Forelimb muscle (tissue), 1 donor: ENCODE data around the gene TENT5C. TPM values are rescaled to one million over a fixed set of nuclear protein-coding genes. Genes with fewer than 3 reads are reported as not detected.

Experiments used
- DNase-seq: peaks from one replicate; pipeline ENCODE4 v3.0.0-alpha.2; 2013; ENCODE audit warnings: low read depth
- polyA plus RNA-seq: library from polyadenylated mRNA; unstranded; fragments of 120-200 nt; gene quantifications from one replicate; pipeline ENCODE4 v1.2.1, GENCODE V29; 2013; ENCODE audit not compliant: insufficient read length

The TENT5C gene
- polyA plus RNA-seq, 1 donor: 2.8 TPM

DNA sequence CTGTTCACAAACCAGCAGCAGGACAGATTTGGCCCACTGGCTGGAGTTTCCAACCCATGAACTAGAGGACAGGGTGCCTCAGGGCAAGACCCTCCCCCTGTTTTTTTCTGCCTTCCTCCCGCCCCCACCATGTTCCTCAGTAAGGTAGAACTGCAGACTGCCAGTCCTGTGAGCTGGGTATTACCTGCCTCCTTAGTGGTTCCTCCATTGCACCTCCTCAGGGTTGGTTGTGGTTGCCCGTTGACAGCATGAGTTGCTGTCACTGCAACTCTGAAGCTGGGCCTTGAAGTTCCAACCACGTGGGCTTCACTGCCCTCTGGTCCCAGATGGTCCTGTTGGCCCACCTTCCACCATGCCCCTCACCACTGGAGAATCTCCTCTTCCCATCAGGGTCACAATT, 28.8 kb downstream of the TENT5C start:
- DNase-seq: no peak

DNA sequence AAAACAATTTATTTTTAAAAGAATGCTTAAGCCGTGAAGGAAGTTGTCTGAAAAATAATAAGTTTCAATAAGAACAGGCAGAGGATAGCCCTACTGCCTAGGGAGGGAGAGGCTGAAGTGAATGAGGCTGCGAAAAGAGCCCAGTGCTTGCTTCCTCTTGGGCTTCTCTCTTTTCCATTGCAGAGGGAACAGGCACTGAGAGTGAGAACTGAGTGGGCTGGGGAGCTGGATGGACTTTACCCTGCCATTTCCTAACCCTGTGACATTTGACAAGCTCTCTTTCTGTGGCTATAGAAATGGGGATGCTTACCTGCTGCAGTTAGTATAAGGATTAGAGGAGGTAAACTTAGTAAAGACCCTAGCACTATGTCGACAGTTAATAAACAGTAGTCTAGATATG, 30.0 kb downstream of the TENT5C start:
- no peak for DNase-seq

DNA sequence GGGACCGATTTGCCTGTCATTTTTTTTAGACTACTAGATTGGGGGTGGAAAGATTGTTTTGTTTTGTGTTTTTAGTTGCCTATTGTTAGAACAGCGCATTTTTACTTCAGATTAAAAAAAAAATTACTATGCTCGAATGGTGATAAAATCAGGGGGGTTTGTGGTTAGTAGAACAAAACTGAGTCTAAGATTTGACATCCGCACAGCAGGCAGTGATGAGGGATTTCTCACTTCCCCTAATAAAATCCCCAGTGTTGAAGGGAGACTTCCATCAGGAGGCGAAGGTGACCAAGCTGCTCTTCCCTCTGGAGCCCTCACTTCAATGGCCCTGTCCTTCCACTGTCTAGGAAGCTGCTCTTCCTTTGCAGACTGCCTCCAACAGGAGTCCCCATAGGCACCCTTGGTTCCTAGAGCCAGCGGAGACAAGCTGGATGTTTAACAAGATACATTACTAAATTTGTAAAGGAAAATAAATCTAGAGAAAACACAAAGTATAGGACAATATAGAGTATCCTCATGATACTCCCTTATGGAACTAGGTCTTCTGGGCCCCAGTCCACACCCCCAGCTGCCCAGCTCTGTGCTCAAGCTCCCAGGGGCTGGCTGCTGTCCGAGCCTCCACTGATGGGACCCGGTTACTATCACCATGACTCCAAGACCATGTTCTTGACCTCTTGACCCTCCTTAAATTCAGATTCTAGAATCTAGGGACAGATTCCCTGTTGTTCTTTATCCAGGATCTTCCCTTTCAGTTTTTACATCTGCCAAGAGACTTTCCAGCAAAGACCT, 31.0 kb downstream of the TENT5C start:
- DNase-seq: no peak

DNA sequence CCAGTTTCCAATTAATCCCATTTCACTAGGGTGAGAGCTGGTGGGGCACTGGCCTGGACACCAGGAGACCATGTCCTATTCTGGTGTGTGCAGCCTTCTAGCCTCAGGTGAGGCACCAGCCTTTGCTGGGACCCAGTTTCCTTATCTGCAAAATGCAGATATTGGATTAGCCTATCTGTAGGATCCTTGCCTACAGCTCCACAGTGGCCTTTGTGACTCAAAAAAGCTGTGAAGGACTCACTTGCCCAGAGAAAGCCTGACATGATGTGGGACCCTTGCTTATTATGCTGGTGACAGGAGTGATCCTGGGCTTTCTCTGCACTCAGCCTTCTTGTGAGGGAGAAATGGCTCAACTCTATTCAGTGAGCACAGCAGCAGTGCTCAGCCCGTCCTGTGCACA, 32.3 kb downstream of the TENT5C start:
- no peak for DNase-seq

DNA sequence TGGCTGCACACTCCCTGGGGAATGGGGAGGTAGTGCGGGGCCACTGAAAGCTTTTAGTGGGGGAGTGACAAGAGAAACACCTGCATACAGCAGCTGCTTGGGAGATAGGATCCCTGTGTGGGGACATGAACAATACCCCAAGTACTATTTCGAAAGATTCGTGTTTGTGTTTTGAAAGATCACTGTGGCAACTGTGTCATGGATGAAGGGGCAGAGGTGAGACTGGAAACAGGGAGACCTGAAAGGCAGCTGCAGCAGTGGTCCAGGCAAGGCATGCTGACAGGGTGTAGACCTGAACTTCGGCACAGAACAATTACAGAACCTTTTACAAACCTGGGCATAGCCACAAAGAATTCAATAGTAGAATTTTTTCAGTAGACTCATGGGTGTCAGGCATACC, 32.9 kb downstream of the TENT5C start:
- no peak for DNase-seq

GRCh38 chr1:117639741-117640140, 33.9 kb downstream of the TENT5C start:
- no peak for DNase-seq

GRCh38 chr1:117641536-117641935, 35.7 kb downstream of the TENT5C start:
- no peak for DNase-seq

DNA sequence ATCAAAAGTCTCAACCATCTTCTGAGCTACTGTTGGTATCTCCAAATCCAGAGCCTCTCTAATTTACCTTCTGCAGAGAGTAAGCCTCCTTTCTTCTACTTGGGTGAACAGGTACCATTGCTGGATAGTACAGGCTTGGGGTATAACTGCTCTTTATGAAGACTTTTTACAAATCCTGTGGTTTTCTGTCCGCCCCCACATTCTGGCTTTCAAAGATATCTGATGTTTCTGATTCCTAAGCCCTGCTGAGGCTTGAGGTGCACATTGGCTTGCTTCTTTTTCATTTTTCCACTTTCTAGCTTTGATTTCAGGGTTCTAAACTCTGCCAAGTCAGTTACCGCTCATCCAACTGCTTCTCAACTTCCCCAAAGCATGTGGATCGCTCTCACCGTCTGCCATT, 37.1 kb downstream of the TENT5C start:
- DNase-seq: no peak

- DNase-seq: no peak
Observed at GRCh38 chr1:117643601-117644000, 37.8 kb downstream of the TENT5C start.

DNA sequence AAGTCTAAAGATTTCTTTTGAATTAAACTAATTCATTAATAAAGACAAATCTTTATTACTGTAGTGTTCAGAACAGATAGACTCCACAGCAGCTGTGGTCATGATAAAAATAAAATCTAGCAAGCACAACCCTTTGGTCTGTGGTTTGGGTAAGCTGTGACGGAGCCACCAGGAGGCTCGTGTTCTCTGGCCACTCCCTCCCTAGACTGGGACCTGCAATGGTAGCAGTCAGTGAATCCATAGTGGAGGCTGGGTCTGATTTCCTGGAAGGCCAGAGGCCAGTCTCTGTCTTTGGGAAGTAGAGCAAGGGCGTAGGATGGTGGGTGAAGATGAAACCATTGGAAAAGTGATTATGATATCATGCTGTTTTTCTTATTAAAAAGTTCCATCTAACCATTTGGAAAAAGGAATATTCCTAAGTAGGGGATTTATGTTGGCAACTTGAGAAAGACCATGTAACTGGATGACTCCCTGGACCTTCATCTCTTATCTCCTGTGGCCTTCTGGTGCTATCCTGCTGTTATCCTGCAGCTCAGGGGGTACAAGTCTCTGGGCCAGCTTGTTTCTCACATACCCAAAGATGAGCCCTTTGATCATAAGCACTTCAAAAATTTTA, 39.0 kb downstream of the TENT5C start:
- no peak for DNase-seq

- no peak for DNase-seq
Observed at GRCh38 chr1:117645343-117645742, 39.5 kb downstream of the TENT5C start.

GRCh38 chr1:117646007-117646811, 40.4 kb downstream of the TENT5C start:
- DNase-seq: no peak

DNA sequence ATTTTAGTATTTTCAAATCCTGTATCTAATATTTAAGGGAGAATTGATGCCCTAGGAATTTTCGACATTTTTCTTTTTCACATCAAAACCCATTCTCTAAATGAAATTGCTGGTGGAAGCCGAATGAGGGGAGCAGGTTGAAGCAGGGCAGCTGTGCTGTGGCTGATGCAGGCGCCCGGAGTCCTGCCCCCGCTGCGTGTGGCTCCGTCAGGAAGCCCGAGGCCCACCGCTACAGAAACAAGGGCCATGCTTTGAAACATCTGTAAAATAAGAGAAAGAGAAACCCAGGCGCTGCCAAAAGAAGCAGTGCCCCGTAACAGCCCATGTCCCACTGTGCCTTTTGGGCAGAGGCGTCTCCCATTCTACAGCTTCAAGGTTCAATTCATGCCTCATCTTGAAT, 41.1 kb downstream of the TENT5C start:
- no peak for DNase-seq

GRCh38 chr1:117648015-117648414, 42.2 kb downstream of the TENT5C start:
- no peak for DNase-seq

GRCh38 chr1:117650840-117651568, 45.2 kb downstream of the TENT5C start:
- DNase-seq: no peak

- no peak for DNase-seq
Observed at GRCh38 chr1:117651616-117652015, 45.8 kb downstream of the TENT5C start.

DNA sequence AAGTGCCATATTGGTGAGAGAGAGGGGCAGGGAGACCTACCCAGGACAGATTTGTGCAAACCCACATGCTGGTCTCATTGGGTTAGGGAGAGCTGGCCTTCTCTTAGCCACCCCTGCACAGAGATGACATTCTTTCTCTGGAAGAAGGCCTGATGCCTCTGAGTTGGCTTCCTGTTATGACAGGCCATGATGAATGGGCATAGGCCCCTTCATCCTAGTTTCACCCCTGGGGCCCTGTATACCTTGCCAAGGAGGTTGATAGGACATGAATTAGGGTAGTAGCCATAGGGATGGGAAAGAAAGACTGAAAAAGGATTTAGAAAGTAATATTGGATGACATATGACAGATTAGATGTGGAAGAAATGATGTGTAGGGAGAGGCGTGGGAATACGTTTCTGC, 46.6 kb downstream of the TENT5C start:
- DNase-seq: no peak

GRCh38 chr1:117653195-117653594, 47.3 kb downstream of the TENT5C start:
- DNase-seq: no peak

DNA sequence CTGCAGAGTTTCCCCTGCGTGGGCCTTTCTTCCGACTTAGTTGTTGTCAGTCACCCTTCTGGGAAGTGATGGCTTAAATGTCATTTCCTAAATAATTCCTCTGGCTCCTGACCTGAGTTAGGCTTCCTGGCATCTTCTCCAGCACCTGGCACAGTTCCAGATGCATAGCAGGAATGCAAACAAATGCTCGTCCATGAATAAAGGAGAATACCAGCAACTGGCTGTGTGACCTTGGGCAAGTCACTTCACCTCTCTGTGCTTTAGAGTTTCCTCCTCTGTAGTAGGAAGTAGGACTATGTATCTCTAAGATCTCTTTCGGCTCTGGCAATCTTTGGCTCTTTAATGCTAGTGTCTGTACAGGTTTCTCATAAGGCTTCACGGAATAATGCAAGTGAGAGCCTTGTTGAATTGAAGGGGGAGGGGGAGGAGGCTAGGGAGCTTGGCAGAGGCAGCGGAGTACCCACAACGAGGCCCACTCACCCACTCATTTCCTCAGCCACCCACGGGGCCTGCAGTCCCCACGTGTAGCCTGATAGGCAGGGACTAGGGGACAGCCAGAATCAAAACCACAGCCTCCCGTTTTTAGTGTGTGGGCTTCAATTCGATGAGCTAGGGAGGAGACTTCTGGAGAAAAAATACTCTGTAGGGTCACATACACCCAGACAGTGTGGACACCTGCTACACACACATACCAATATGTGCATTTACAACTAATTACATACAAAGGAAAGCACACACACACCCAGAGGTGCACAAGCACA, 48.1 kb downstream of the TENT5C start:
- no peak for DNase-seq

DNA sequence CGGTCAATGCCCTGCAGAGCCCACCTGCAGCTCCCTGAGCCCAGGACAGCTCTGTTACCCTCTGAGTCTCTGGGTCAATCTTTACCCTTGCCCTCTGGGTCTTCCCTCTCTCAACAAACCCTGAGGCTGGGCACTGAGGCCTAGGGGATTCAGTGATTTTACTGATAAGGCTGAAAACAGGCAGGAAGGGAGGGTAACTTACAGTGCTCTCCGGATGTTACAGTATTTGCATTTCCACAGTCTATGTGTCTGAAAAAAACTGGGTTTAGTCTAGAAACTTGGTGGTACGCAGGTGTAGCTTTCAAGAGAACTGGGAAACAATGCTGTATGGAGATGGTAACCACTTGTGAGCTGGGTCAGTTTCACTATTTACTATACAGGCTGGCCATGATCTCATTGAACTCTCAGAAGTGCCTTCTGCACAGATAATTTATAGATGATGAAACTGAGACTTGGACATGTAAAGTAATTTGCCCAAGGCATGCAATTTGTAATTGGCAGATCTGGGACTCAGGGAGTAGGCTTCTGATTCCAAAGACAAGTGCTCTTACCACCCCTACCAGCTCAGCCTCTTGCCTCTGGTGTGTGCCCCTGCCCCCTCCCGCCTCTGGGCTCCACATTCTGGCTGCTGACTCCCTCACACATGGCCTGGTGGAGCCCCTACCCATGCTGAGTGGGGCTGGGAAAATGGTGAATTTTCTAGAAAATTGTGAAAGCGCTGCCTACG, 48.8 kb downstream of the TENT5C start:
- no peak for DNase-seq

DNA sequence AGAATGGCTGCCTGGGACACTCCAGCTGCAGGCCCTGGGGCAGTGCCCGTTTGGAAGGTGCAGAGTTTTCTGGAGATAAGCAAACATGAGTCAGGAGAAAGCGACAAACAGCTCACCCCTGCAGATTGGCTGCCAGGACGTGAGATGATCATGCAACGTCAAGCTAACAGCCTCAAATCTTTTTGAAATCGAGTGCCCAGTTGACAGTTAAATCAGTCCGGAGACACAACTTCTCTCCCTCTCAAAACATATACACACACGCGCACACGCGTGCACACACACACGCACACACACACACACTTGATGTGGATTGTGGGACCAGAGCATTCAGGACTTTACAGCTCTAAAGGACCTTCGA, 49.4 kb downstream of the TENT5C start:
- no peak for DNase-seq
